Measurements from ENCODE around the gene PIK3C2G.

DNA sequence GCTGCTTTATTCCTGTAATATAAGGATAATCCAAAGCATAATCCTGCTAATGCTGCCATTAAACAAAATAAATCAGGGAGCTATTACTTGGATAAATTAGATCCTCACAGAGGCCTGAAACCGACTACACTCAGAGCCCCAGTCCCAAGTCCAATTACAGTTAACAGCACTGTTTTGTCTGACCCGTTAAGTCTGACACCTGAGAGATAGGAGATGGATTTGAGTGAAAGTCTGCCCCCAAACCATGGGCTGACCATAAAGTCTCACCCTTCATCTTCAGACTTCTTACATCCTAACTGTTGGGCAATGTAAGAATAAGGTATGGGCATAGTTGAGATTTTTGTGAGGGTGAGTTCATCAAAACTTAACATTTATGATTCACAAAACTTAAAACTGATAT lies 294.8 kb downstream of the PIK3C2G start:
- TF ChIP-seq POLR2A (IDR thresholded peaks at IDR 0.05): no peak
- TF ChIP-seq, protein P1, sequence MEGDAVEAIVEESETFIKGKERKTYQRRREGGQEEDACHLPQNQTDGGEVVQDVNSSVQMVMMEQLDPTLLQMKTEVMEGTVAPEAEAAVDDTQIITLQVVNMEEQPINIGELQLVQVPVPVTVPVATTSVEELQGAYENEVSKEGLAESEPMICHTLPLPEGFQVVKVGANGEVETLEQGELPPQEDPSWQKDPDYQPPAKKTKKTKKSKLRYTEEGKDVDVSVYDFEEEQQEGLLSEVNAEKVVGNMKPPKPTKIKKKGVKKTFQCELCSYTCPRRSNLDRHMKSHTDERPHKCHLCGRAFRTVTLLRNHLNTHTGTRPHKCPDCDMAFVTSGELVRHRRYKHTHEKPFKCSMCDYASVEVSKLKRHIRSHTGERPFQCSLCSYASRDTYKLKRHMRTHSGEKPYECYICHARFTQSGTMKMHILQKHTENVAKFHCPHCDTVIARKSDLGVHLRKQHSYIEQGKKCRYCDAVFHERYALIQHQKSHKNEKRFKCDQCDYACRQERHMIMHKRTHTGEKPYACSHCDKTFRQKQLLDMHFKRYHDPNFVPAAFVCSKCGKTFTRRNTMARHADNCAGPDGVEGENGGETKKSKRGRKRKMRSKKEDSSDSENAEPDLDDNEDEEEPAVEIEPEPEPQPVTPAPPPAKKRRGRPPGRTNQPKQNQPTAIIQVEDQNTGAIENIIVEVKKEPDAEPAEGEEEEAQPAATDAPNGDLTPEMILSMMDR (IDR thresholded peaks at IDR 0.05): no peak
- TF ChIP-seq EP300 (IDR thresholded peaks at IDR 0.05): no peak

Measured in tibial nerve (tissue), 4 donors.